Immature natural killer cell (primary cell): ENCODE measurements around the gene GRIK4. TPM values are rescaled to one million over a fixed set of nuclear protein-coding genes. Genes with fewer than 3 reads are reported as not detected.

Source experiments
- DNase-seq, 3 donors: peaks; one replicate each; pipeline ENCODE4 v3.0.0; 2022; ENCODE audit warnings: mixed read lengths in 1 of 3
- H3K27ac Mint-ChIP-seq, 6 donors: one replicate each; pipeline ENCODE4 v1.8.0; 2020; ENCODE audit warnings: mixed read lengths in 6 of 6, mild to moderate bottlenecking in 5 of 6, inconsistent platforms in 4 of 6, moderate library complexity in 3 of 6
- H3K27me3 Mint-ChIP-seq, 3 donors: one replicate each; pipeline ENCODE4 v1.8.0; 2020 to 2021; ENCODE audit warnings: low read depth in 3 of 3, mild to moderate bottlenecking in 3 of 3, mixed read lengths in 3 of 3, moderate library complexity in 3 of 3, inconsistent platforms in 1 of 3
- H3K36me3 Mint-ChIP-seq, 3 donors: one replicate each; pipeline ENCODE4 v1.8.0; 2020; ENCODE audit warnings: mixed read lengths in 3 of 3, inconsistent platforms in 2 of 3, mild to moderate bottlenecking in 2 of 3
- H3K4me1 Mint-ChIP-seq, 2 donors: one replicate each; pipeline ENCODE4 v1.8.0; 2020; ENCODE audit warnings: inconsistent platforms in 2 of 2, mild to moderate bottlenecking in 2 of 2, mixed read lengths in 2 of 2, moderate library complexity in 1 of 2
- H3K4me3 Mint-ChIP-seq, 5 donors: one replicate each; pipeline ENCODE4 v1.8.0; 2020; ENCODE audit warnings: mild to moderate bottlenecking in 5 of 5, mixed read lengths in 5 of 5, inconsistent platforms in 3 of 5, moderate library complexity in 3 of 5
- H3K9me3 Mint-ChIP-seq, 6 donors: one replicate each; pipeline ENCODE4 v1.8.0; 2020; ENCODE audit warnings: mild to moderate bottlenecking in 6 of 6, mixed read lengths in 6 of 6, inconsistent platforms in 4 of 6, moderate library complexity in 3 of 6
- polyA plus RNA-seq, 3 donors: library from polyadenylated mRNA; unstranded; fragments of 300-500 nt; fragmentation: Illumina TruSeq; gene quantifications; one replicate each; pipeline ENCODE4 v1.2.3, GENCODE V29; 2021

GRIK4 gene
- polyA plus RNA-seq, 3 donors from 2014 or later: 0.85 to 3.6 (median 2.0) TPM

- Mint-ChIP-seq H3K27me3 (peaks cover 0 to 6% (median under 1%) of the 10 kb centered on the region in 3 donors), H3K27ac (no peak overlapping the region), H3K4me3 (no peak overlapping the region), H3K36me3 (peaks cover 15 to 20% (median 16%) of the 10 kb centered on the region in 3 donors), H3K4me1 (no peaks in the 10 kb centered on the region), H3K9me3 (peaks cover 4 to 12% (median 6%) of the 10 kb centered on the region in 6 donors)
- DNase-seq: no peak
These were observed 429.5 kb downstream of the GRIK4 start for GRCh38 chr11:120941000-120941399.

- Mint-ChIP-seq H3K27me3 (peaks cover 2 to 4% (median 4%) of the 10 kb centered on the region in 3 donors), H3K36me3 (peaks cover 13 to 17% (median 16%) of the 10 kb centered on the region in 3 donors), H3K4me3 (no peak overlapping the region), H3K4me1 (no peaks in the 10 kb centered on the region), H3K9me3 (peaks cover 4 to 12% (median 6%) of the 10 kb centered on the region in 6 donors), H3K27ac (no peak overlapping the region)
- DNase-seq: no peak
These were observed 431.2 kb downstream of the GRIK4 start for GRCh38 chr11:120942701-120943100.

- H3K4me1 Mint-ChIP-seq: no peaks in the 10 kb centered on the region
- no peak overlapping the region for H3K27ac Mint-ChIP-seq
- no peak for DNase-seq
- peaks cover 4 to 12% (median 6%) of the 10 kb centered on the region in 6 donors for H3K9me3 Mint-ChIP-seq
- peaks cover 9 to 14% (median 9%) of the 10 kb centered on the region in 3 donors for H3K36me3 Mint-ChIP-seq
- peaks cover 4% of the 10 kb centered on the region in 3 donors for H3K27me3 Mint-ChIP-seq
- no peak overlapping the region for H3K4me3 Mint-ChIP-seq
These were observed 433.5 kb downstream of the GRIK4 start for GRCh38 chr11:120945042-120945441.

GRCh38 chr11:120950880-120951279, 439.3 kb downstream of the GRIK4 start:
- peaks cover 1 to 8% (median 4%) of the 10 kb centered on the region in 3 donors for H3K27me3 Mint-ChIP-seq
- no peak overlapping the region for H3K4me3 Mint-ChIP-seq
- no peak for DNase-seq
- H3K4me1 Mint-ChIP-seq: peaks cover 38 to 42% of the 10 kb centered on the region in 2 donors
- H3K27ac Mint-ChIP-seq: no peak overlapping the region
- no peaks in the 10 kb centered on the region for H3K9me3 Mint-ChIP-seq
- H3K36me3 Mint-ChIP-seq: no peaks in the 10 kb centered on the region

GRCh38 chr11:120952461-120953434, 441.2 kb downstream of the GRIK4 start:
- peak; percentile 73 to 78 (median 77) for DNase-seq
- H3K4me3 Mint-ChIP-seq: peak overlapping the region; percentile 83 to 97 (median 90)
- peaks cover 0 to 5% (median 2%) of the 10 kb centered on the region in 3 donors for H3K36me3 Mint-ChIP-seq
- H3K27me3 Mint-ChIP-seq: peaks cover 1 to 6% (median 3%) of the 10 kb centered on the region in 3 donors
- H3K4me1 Mint-ChIP-seq: peaks cover 51 to 60% of the 10 kb centered on the region in 2 donors
- H3K27ac Mint-ChIP-seq: peak overlapping the region; percentile 71 to 97 (median 89)
- H3K9me3 Mint-ChIP-seq: no peaks in the 10 kb centered on the region

- H3K27ac Mint-ChIP-seq: peak overlapping the region; percentile 32 to 100 (median 88)
- no peaks in the 10 kb centered on the region for H3K9me3 Mint-ChIP-seq
- H3K4me1 Mint-ChIP-seq: peaks cover 55 to 66% of the 10 kb centered on the region in 2 donors
- peaks cover 0 to 5% (median 2%) of the 10 kb centered on the region in 3 donors for H3K36me3 Mint-ChIP-seq
- peaks cover 1 to 6% (median 3%) of the 10 kb centered on the region in 3 donors for H3K27me3 Mint-ChIP-seq
- H3K4me3 Mint-ChIP-seq: peak overlapping the region in 3 of 5 donors; percentile 2 to 51 (median 29)
- DNase-seq: peak; percentile 40 to 58 (median 51)
These were observed 442.8 kb downstream of the GRIK4 start for GRCh38 chr11:120954381-120954780.

- Mint-ChIP-seq H3K36me3 (peaks cover 0 to 5% (median 2%) of the 10 kb centered on the region in 3 donors), H3K4me1 (peaks cover 53 to 63% of the 10 kb centered on the region in 2 donors), H3K9me3 (no peaks in the 10 kb centered on the region)
These were observed 445.4 kb downstream of the GRIK4 start for GRCh38 chr11:120956710-120957495.

GRCh38 chr11:120958185-120958584, 446.6 kb downstream of the GRIK4 start:
- Mint-ChIP-seq H3K27me3 (peaks cover 0 to 5% (median 4%) of the 10 kb centered on the region in 3 donors), H3K4me1 (peaks cover 40 to 50% of the 10 kb centered on the region in 2 donors), H3K9me3 (no peaks in the 10 kb centered on the region), H3K36me3 (peaks cover 2 to 5% (median 4%) of the 10 kb centered on the region in 3 donors), H3K4me3 (no peak overlapping the region), H3K27ac (peak overlapping the region in 5 of 6 donors; percentile 45 to 100 (median 90))
- no peak for DNase-seq

More at GRCh38 chr11:120956710-120957495, 445.4 kb downstream of the GRIK4 start:
- peak overlapping the region; percentile 90 to 100 (median 98) for H3K27ac Mint-ChIP-seq
- H3K27me3 Mint-ChIP-seq: peaks cover 1 to 5% (median 4%) of the 10 kb centered on the region in 3 donors
- peak; percentile 46 to 50 (median 47) for DNase-seq
- H3K4me3 Mint-ChIP-seq: peak overlapping the region; percentile 67 to 81 (median 80)

- Mint-ChIP-seq H3K4me3 (no peak overlapping the region), H3K36me3 (peaks cover 2 to 5% (median 5%) of the 10 kb centered on the region in 3 donors), H3K27me3 (peaks cover 0 to 5% (median 4%) of the 10 kb centered on the region in 3 donors), H3K27ac (peak overlapping the region in 3 of 6 donors; percentile 12 to 44 (median 42)), H3K4me1 (peaks cover 34 to 40% of the 10 kb centered on the region in 2 donors), H3K9me3 (no peaks in the 10 kb centered on the region)
- no peak for DNase-seq
These were observed 447.6 kb downstream of the GRIK4 start for GRCh38 chr11:120959189-120959588.

- Mint-ChIP-seq H3K9me3 (no peaks in the 10 kb centered on the region), H3K27ac (no peak overlapping the region), H3K4me3 (no peak overlapping the region), H3K27me3 (peaks cover 1 to 8% (median 3%) of the 10 kb centered on the region in 3 donors), H3K4me1 (no peaks in the 10 kb centered on the region), H3K36me3 (peaks cover 0 to 5% (median 3%) of the 10 kb centered on the region in 3 donors)
- DNase-seq: no peak
These were observed 453.3 kb downstream of the GRIK4 start for GRCh38 chr11:120964857-120965256.

- no peak for DNase-seq
- Mint-ChIP-seq H3K4me1 (no peaks in the 10 kb centered on the region), H3K36me3 (peaks cover 0 to 5% (median 3%) of the 10 kb centered on the region in 3 donors), H3K4me3 (no peak overlapping the region), H3K27me3 (peaks cover 2 to 6% (median 3%) of the 10 kb centered on the region in 3 donors), H3K9me3 (no peaks in the 10 kb centered on the region), H3K27ac (no peak overlapping the region)
These were observed 455.3 kb downstream of the GRIK4 start for GRCh38 chr11:120966840-120967239.

GRCh38 chr11:120969993-120970392, 458.4 kb downstream of the GRIK4 start:
- Mint-ChIP-seq H3K4me3 (no peak overlapping the region), H3K36me3 (peaks cover 0 to 3% (median 0%) of the 10 kb centered on the region in 3 donors), H3K27me3 (peaks cover 3 to 10% (median 7%) of the 10 kb centered on the region in 3 donors), H3K27ac (no peak overlapping the region), H3K4me1 (no peaks in the 10 kb centered on the region), H3K9me3 (no peaks in the 10 kb centered on the region)
- no peak for DNase-seq

GRCh38 chr11:120971825-120972224, 460.3 kb downstream of the GRIK4 start:
- DNase-seq: no peak
- H3K27ac Mint-ChIP-seq: no peak overlapping the region
- H3K36me3 Mint-ChIP-seq: peaks cover 0 to 3% (median 0%) of the 10 kb centered on the region in 3 donors
- H3K9me3 Mint-ChIP-seq: no peaks in the 10 kb centered on the region
- H3K27me3 Mint-ChIP-seq: peaks cover 3 to 14% (median 12%) of the 10 kb centered on the region in 3 donors
- H3K4me1 Mint-ChIP-seq: no peaks in the 10 kb centered on the region
- no peak overlapping the region for H3K4me3 Mint-ChIP-seq
